Gastrocnemius medialis (tissue), 4 donors: ENCODE data around the gene LRRC56. TPM values are rescaled to one million over a fixed set of nuclear protein-coding genes. Genes with fewer than 3 reads are reported as not detected.
A peak's percentile ranks its signal among the peaks of the same experiment; 100 is the strongest.
"Not testable (repeated sequence)": the region's sequence is repeated elsewhere in the genome, so short reads cannot be mapped to it uniquely, and the experiment has no call there.

Source experiments
- ATAC-seq, 2 donors: fragments of 150-250 bp; one replicate each; pipeline ENCODE4 v1.9.1; 2016
- DNase-seq, 2 donors: peaks; one replicate each; pipeline ENCODE4 v3.0.0-alpha.2; 2019
- H3K27ac ChIP-seq, 4 donors: fragments of 200-600 bp; sonication (generic); 1 replicate in 1 of 4; 2 replicates in 3 of 4; pipeline ENCODE4 v1.5.1; 2016 to 2018; ENCODE audit warnings: mild to moderate bottlenecking in 2 of 4, moderate library complexity in 1 of 4
- H3K27me3 ChIP-seq, 3 donors: fragments of 200-600 bp; sonication (generic) in 2 of 3; 1 replicate in 1 of 3; 2 replicates in 2 of 3; pipeline versions ENCODE4 v1.5.1 to v1.6.0; 2016 to 2019; ENCODE audit warnings: mild to moderate bottlenecking in 1 of 3, moderate library complexity in 1 of 3
- H3K36me3 ChIP-seq, 2 donors: fragments of 200-600 bp; sonication (generic) in 1 of 2; one replicate each; pipeline ENCODE4 v1.5.1; 2017 to 2018
- H3K4me1 ChIP-seq, 2 donors: fragments of 200-600 bp; sonication (generic) in 1 of 2; one replicate each; pipeline ENCODE4 v1.5.1; 2016 to 2017; ENCODE audit warnings: mild to moderate bottlenecking in 2 of 2
- H3K4me3 ChIP-seq, 4 donors: fragments of 200-600 bp; sonication (generic) in 3 of 4; 1 replicate in 1 of 4; 2 replicates in 3 of 4; pipeline ENCODE4 v1.5.1; 2016 to 2019; ENCODE audit warnings: mild to moderate bottlenecking in 2 of 4
- H3K9me3 ChIP-seq, 3 donors: fragments of 200-600 bp; sonication (generic) in 2 of 3; 1 replicate in 1 of 3; 2 replicates in 2 of 3; pipeline ENCODE4 v1.5.1; 2016 to 2019
- CTCF ChIP-seq, 5 experiments: fragments of 450-650 bp in 3 of 5; fragments of 200-600 bp in 2 of 5; sonication (generic) in 2 of 5; IDR thresholded peaks in 4 of 5; conservative IDR thresholded peaks in 1 of 5; 1 replicate in 4 of 5; 2 replicates in 1 of 5; pipeline ENCODE4 v1.5.1; 2016 to 2019; ENCODE audit warnings: antibody characterized with exemption in 5 of 5, mild to moderate bottlenecking in 3 of 5, moderate library complexity in 3 of 5
- POLR2A ChIP-seq, 2 donors: fragments of 450-650 bp; IDR thresholded peaks; one replicate each; pipeline ENCODE4 v1.6.1; 2017; ENCODE audit warnings: antibody characterized with exemption in 2 of 2, mild to moderate bottlenecking in 2 of 2, moderate library complexity in 2 of 2
- in situ Hi-C, 4 donors: fragments of 200-750 bp; cut with MboI; loops; one replicate each; pipeline versions ENCODE4 v1.15.0 to v1.8.0; 2017; ENCODE audit warnings: low sequenced_read_pairs in 4 of 4
- intact Hi-C: fragments of 100-400 bp; cut with DNase I; formaldehyde crosslinking; loops from one replicate; pipeline ENCODE4 v1.15.1; 2023; ENCODE audit warnings: low total_unique reads
- total RNA-seq, 4 donors: library from RNA; depleted of rRNA; stranded (reverse); fragments of >200 nt; gene quantifications; one replicate each; pipeline versions ENCODE4 v1.1.0 to v1.2.3, GENCODE V29; 2016

LRRC56 gene
- total RNA-seq, 4 donors from 2014 or later, result 0.29 to 0.36 TPM; not detected in 2

- intact Hi-C loops, result no loop called here
- no peak for ATAC-seq
- peaks cover 0 to 6% of the 10 kb centered on the region in 2 donors for H3K36me3 ChIP-seq
Measured at GRCh38 chr11:515131-515530, 22.2 kb upstream of the LRRC56 start.

GRCh38 chr11:516400-516799 lies 20.9 kb upstream of the LRRC56 start:
- DNase-seq (no peak), ATAC-seq (no peak)
- no peaks in the 10 kb centered on the region for H3K36me3 ChIP-seq
- no peaks in the 10 kb centered on the region for H3K27me3 ChIP-seq
- no peak overlapping the region for H3K4me3 ChIP-seq
- peak overlapping the region in 1 of 4 donors; percentile 31 for H3K27ac ChIP-seq
- H3K9me3 ChIP-seq, result no peaks in the 10 kb centered on the region
- in situ Hi-C loops, result loop anchor here in 2 of 4 donors (10.0 kb wide), 1 partner anchor 62 kb away; the partner anchor contains the start of gene PTDSS2 (in 2 of the 2)
- H3K4me1 ChIP-seq, result peaks cover 0 to 4% of the 10 kb centered on the region in 2 donors
- TF ChIP-seq POLR2A (IDR thresholded peaks at IDR 0.05), result no peak
- TF ChIP-seq CTCF (IDR thresholded peaks at IDR 0.05 in 4 of 5, conservative IDR thresholded peaks at IDR 0.05 in 1 of 5), result no peak
- intact Hi-C loops, result no loop called here

More at GRCh38 chr11:515131-515530, 22.2 kb upstream of the LRRC56 start:
- Histone ChIP-seq H3K27ac (no peak overlapping the region), H3K27me3 (no peaks in the 10 kb centered on the region), H3K4me1 (peaks cover 0 to 4% of the 10 kb centered on the region in 2 donors), H3K4me3 (no peak overlapping the region), H3K9me3 (no peaks in the 10 kb centered on the region)
- in situ Hi-C loops, result loop anchor here in 2 of 4 donors (10.0 kb wide), 1 partner anchor 60 kb away; the partner anchor contains the start of gene PTDSS2 (in 2 of the 2)
- no peak for DNase-seq
- TF ChIP-seq POLR2A (IDR thresholded peaks at IDR 0.05), result no peak
- no peak for TF ChIP-seq CTCF (IDR thresholded peaks at IDR 0.05 in 4 of 5, conservative IDR thresholded peaks at IDR 0.05 in 1 of 5)

GRCh38 chr11:516918-517685 lies 20.2 kb upstream of the LRRC56 start:
- ATAC-seq, H3K4me3 ChIP-seq, H3K36me3 ChIP-seq, H3K9me3 ChIP-seq, H3K4me1 ChIP-seq, intact Hi-C loops, H3K27me3 ChIP-seq: not testable (repeated sequence)
- DNase-seq, result peak in 1 of 2 donors; percentile 17
- peak overlapping the region; percentile 90 to 97 (median 94) for H3K27ac ChIP-seq
- in situ Hi-C loops, result loop anchor here in 2 of 4 donors (10.0 kb wide), 1 partner anchor 62 kb away; the partner anchor contains the start of gene PTDSS2 (in 2 of the 2)

- Histone ChIP-seq H3K27me3 (no peaks in the 10 kb centered on the region), H3K4me1 (peaks cover 0 to 4% of the 10 kb centered on the region in 2 donors), H3K27ac (peak overlapping the region; percentile 90 to 97 (median 94)), H3K9me3 (no peaks in the 10 kb centered on the region), H3K4me3 (peak overlapping the region; percentile 37 to 51 (median 44)), H3K36me3 (no peaks in the 10 kb centered on the region)
- TF ChIP-seq CTCF (IDR thresholded peaks at IDR 0.05 in 4 of 5, conservative IDR thresholded peaks at IDR 0.05 in 1 of 5) (peak; percentile 85 to 100 (median 100)), POLR2A (IDR thresholded peaks at IDR 0.05) (peak; percentile 30 to 60)
- DNase-seq (peak; percentile 91 to 98), ATAC-seq (peak; percentile 96 to 97)
- in situ Hi-C loops, result loop anchor here in 2 of 4 donors (10.0 kb wide), 1 partner anchor 64 kb away; the partner anchor contains the start of gene PTDSS2 (in 2 of the 2)
- intact Hi-C loops, result loop anchor here (1.0 to 2.0 kb wide), 7 partner anchors 12 to 282 kb away; partner anchors contain the start of genes HRAS, LMNTD2, PSMD13 and PTDSS2
Measured at GRCh38 chr11:518463-519202, 18.7 kb upstream of the LRRC56 start.
